ENCODE measurements around the gene FBN2. TPM values are rescaled to one million over a fixed set of nuclear protein-coding genes. Genes with fewer than 3 reads are reported as not detected.

FBN2 gene
- total RNA-seq, 1 donor from 2014 or later = 0.58 TPM

DNA sequence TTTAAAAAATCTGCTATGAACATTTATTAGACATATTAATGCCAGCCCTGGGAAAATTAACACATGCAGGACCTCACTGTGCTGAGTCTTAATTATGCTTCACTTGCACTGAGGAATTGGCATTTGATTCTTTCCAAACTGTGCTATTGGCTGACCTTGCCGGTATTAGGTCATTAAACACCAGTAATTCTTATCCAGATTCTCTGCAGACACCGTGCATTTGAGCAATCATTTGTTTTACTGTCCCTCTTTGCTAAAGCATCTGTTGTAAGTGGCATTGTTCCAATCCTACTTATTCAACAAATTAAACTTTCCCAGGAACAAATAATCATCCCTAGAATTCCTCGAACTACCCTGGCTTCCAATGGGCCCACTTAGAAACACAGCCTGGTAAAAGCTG, 309.5 kb downstream of the FBN2 start:
- Histone ChIP-seq H3K4me3 (no peak overlapping the region), H3K4me1 (no peaks in the 10 kb centered on the region), H3K27ac (no peak overlapping the region), H3K27me3 (no peaks in the 10 kb centered on the region), H3K36me3 (no peaks in the 10 kb centered on the region), H3K9me3 (no peaks in the 10 kb centered on the region)
- no peak for ATAC-seq
- no peak for TF ChIP-seq CTCF (IDR thresholded peaks at IDR 0.05)
- intact Hi-C loops (cut with DNase I) = no loop called here
- no peak for DNase-seq

DNA sequence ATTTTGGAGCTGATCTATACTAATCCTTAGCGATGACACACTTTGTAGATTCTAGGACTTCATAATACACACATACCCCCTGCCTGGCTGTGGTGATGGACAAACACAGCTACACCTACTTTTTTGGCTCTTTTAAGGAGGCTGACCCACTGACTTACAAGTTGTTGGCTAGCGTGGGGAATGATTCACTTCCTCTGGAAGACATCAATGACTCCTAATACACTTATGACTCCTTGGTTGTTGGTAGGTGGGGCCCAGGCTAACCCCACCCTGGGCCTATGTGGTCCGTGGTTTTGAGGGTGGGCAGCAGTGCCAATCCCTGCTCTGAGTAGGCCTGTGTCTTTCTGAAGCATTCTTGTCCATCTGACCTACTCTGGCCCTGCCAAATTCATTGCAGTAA, 310.0 kb downstream of the FBN2 start:
- intact Hi-C loops (cut with DNase I) = no loop called here
- Histone ChIP-seq H3K27me3 (no peaks in the 10 kb centered on the region), H3K4me3 (no peak overlapping the region), H3K9me3 (no peaks in the 10 kb centered on the region), H3K4me1 (no peaks in the 10 kb centered on the region), H3K27ac (no peak overlapping the region), H3K36me3 (no peaks in the 10 kb centered on the region)
- no peak for TF ChIP-seq CTCF (IDR thresholded peaks at IDR 0.05)
- no peak for ATAC-seq
- DNase-seq = no peak

DNA sequence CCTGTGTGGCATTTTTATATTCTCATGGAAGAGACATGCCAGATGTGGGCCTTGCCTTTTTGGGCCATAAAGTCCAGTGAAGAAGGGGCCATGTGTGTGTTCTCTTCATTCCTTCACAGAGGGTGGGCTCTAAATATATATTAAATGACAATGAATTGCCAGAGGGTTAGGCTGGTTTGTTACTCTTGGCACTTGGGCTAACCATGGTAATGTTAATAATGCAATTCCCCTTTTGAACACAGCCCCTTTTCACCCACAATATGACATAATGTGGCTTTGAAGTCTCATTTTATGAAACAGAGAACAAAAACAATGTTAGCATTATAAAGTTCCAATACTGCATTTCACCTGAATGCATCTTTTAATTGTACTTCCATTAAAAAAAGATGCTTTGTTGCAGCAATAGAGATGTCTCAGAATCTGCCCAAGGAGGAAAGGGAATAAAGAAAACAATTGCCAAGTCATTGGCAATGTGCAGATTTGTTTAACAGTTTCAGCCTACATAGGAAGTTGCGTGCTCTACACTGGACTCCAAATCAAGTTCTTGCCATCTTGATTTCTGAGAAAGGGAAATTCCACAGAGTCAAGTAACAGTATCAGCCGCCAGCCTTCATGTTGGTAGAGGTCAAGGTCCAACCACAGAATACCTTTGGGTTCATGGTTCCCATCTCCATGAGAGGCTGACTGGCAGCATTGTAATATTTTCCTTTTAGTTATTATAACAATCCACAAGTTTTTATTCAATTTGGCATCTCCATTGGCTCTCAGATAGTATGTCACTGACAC, 312.6 kb downstream of the FBN2 start:
- no peak for TF ChIP-seq CTCF (IDR thresholded peaks at IDR 0.05)
- no peaks in the 10 kb centered on the region for H3K9me3 ChIP-seq
- no peak overlapping the region for H3K27ac ChIP-seq
- no peaks in the 10 kb centered on the region for H3K36me3 ChIP-seq
- H3K27me3 ChIP-seq = no peaks in the 10 kb centered on the region
- H3K4me3 ChIP-seq = no peak overlapping the region
- DNase-seq (no peak), ATAC-seq (no peak)
- no peaks in the 10 kb centered on the region for H3K4me1 ChIP-seq
- intact Hi-C loops (cut with DNase I) = no loop called here

DNA sequence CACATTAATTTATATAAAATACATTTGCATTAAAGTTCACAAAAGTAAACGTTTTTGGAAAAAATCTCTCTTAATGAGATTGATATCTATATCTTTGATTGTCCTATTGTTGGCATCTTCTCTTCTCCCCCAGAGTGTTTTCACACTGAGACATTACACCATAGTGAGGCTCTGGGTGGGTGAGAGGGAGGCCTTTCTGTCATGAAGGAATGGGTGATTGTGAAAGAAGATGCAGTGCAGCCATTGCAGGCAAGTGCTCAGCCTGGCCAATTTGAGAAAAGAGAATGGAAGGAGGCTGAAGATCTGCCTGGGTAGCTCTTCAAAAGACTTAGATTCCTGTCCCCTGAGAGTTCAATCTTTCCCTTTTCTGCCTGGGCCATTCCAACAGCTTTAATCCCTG, 313.7 kb downstream of the FBN2 start:
- no peak for TF ChIP-seq CTCF (IDR thresholded peaks at IDR 0.05)
- Histone ChIP-seq H3K27me3 (no peaks in the 10 kb centered on the region), H3K4me3 (no peak overlapping the region), H3K9me3 (no peaks in the 10 kb centered on the region), H3K36me3 (no peaks in the 10 kb centered on the region), H3K27ac (no peak overlapping the region), H3K4me1 (no peaks in the 10 kb centered on the region)
- DNase-seq (no peak), ATAC-seq (no peak)
- intact Hi-C loops (cut with DNase I) = no loop called here

- Histone ChIP-seq H3K4me1 (no peaks in the 10 kb centered on the region), H3K9me3 (no peaks in the 10 kb centered on the region), H3K36me3 (no peaks in the 10 kb centered on the region), H3K27me3 (no peaks in the 10 kb centered on the region), H3K4me3 (no peak overlapping the region), H3K27ac (no peak overlapping the region)
- intact Hi-C loops (cut with DNase I) = no loop called here
- ATAC-seq (no peak), DNase-seq (no peak)
- TF ChIP-seq CTCF (IDR thresholded peaks at IDR 0.05) = no peak
Measured at GRCh38 chr5:128220841-128221240, 317.2 kb downstream of the FBN2 start.

All from upper lobe of right lung (tissue), 1 donor.